GM12878 (cell line): ENCODE measurements around the gene SLC25A42. TPM values are rescaled to one million over a fixed set of nuclear protein-coding genes. Genes with fewer than 3 reads are reported as not detected.

Experiments used
- ATAC-seq: fragments of 200-7000 bp; cut with Tn5 transposase; 3 replicates; pipeline ENCODE4 v1.9.1; 2020; ENCODE audit warnings: mild to moderate bottlenecking, moderate library complexity
- BruUV-seq: library from RNA; stranded (reverse); fragments of 400-500 nt; replicated peaks from 2 replicates; lab custom pipeline; 2021; lab: Mats Ljungman, UMichigan
- CTCF ChIA-PET: fragments of 300-600 bp; sonication (Branson Sonifier 250); formaldehyde crosslinking; extraction: SDS; loops from one replicate; lab custom pipeline; 2021; ENCODE audit warnings: inconsistent platforms; lab: Yijun Ruan, JAX
- POLR2A ChIA-PET: fragments of 350-600 bp; formaldehyde crosslinking; extraction: SDS; loops from one replicate; lab custom pipeline; 2021; ENCODE audit warnings: inconsistent platforms; lab: Charles Lee
- RAD21 ChIA-PET: fragments of 300-600 bp; sonication (Branson Sonifier 250); formaldehyde crosslinking; loops from one replicate; lab custom pipeline; 2023; ENCODE audit warnings: antibody characterized with exemption; ENCODE audit not compliant: unreplicated experiment; lab: Charles Lee
- SMC1A ChIA-PET: fragments of 300-600 bp; sonication (Branson Sonifier 250); formaldehyde crosslinking; loops from one replicate; lab custom pipeline; 2023; ENCODE audit not compliant: unreplicated experiment, uncharacterized antibody; lab: Charles Lee
- DNase-seq: peaks from one replicate; pipeline ENCODE4 v3.0.0-alpha.2; 2011; ENCODE audit warnings: low read depth, low spot score
- FAIRE-seq: peaks from 3 replicates; lab custom pipeline; 2011; peaks lifted over from hg19 to GRCh38; lab: Jason Lieb, UNC
- H2AFZ ChIP-seq: 2 replicates; pipeline ENCODE4 v1.6.0; 2011; ENCODE audit warnings: low read depth, low read length, control low read depth; ENCODE audit not compliant: control insufficient read depth
- H3K27ac ChIP-seq: 2 replicates; pipeline ENCODE4 v1.5.1; 2011; ENCODE audit warnings: control low read depth; ENCODE audit not compliant: control insufficient read depth, insufficient read depth
- H3K27me3 ChIP-seq, 2 experiments: replicated peaks in 1 of 2; 2 replicates each; pipeline versions ENCODE4 v1.6.0 to v1.6.1; 2011; ENCODE audit warnings: low read length in 1 of 2; ENCODE audit not compliant: control insufficient read depth in 2 of 2, insufficient read depth in 2 of 2
- H3K36me3 ChIP-seq, 2 experiments: 2 replicates each; pipeline ENCODE4 v1.5.1; 2011; ENCODE audit warnings: low read length in 1 of 2; ENCODE audit not compliant: control insufficient read depth in 2 of 2, insufficient read depth in 2 of 2
- H3K4me1 ChIP-seq: 2 replicates; pipeline ENCODE4 v1.6.1; 2011; ENCODE audit warnings: mild to moderate bottlenecking, low read length, moderate library complexity, mixed read lengths; ENCODE audit not compliant: control insufficient read depth, insufficient read depth
- H3K4me2 ChIP-seq: 2 replicates; pipeline ENCODE4 v1.6.0; 2011; ENCODE audit warnings: control low read depth; ENCODE audit not compliant: control insufficient read depth, insufficient read depth
- H3K4me3 ChIP-seq: fragments of 200-600 bp; sonication (generic); 2 replicates; pipeline ENCODE4 v1.5.1; 2016
- H3K79me2 ChIP-seq: 2 replicates; pipeline ENCODE4 v1.6.0; 2011; ENCODE audit warnings: low read length; ENCODE audit not compliant: control insufficient read depth, insufficient read depth
- H3K9ac ChIP-seq: 2 replicates; pipeline ENCODE4 v1.8.0; 2011; ENCODE audit warnings: low read length, control low read depth, mixed read lengths; ENCODE audit not compliant: control insufficient read depth, insufficient read depth
- H3K9me3 ChIP-seq: replicated peaks from 3 replicates; pipeline ENCODE4 v1.5.1; 2011; ENCODE audit warnings: mild to moderate bottlenecking, low read length; ENCODE audit not compliant: control insufficient read depth, insufficient read depth
- H4K20me1 ChIP-seq: 2 replicates; pipeline ENCODE4 v1.6.0; 2011; ENCODE audit not compliant: control insufficient read depth, insufficient read depth
- ASH2L ChIP-seq: fragments of 300-600, 200-600 bp; sonication (generic); IDR thresholded peaks from 2 replicates; pipeline ENCODE4 v1.6.1; 2017; ENCODE audit warnings: low read depth, mild to moderate bottlenecking, borderline replicate concordance
- CEBPZ ChIP-seq: fragments of 150-350 bp; IDR thresholded peaks from 2 replicates; pipeline ENCODE4 v1.6.1; 2016; ENCODE audit warnings: low read depth, low read length
- MTA3 ChIP-seq: IDR thresholded peaks from 2 replicates; pipeline ENCODE4 v1.6.1; 2012; ENCODE audit warnings: low read length, inconsistent platforms, borderline replicate concordance
- WGBS: methylation state at CpG from one replicate; pipeline ENCODE4 v1.1.6; 2016; ENCODE audit warnings: low lambda C conversion rate; ENCODE audit not compliant: insufficient replicate concordance, insufficient coverage; ENCODE audit errors: missing lambda C conversion rate; 5-methylcytosine and 5-hydroxymethylcytosine counted together
- in situ Hi-C: fragments of 300-500 bp; cut with MboI; formaldehyde crosslinking; loops from 9 replicates; pipeline ENCODE4 v1.14.3; 2018; ENCODE audit warnings: mixed read lengths
- intact Hi-C: fragments of 100-400 bp; cut with micrococcal nuclease; formaldehyde crosslinking; loops from one replicate; pipeline ENCODE4 v1.14.2; 2022; ENCODE audit not compliant: unreplicated experiment
- polyA plus RNA-seq, 11 experiments: library from polyadenylated mRNA; depleted of rRNA in 4 of 11; unstranded in 6 of 11; stranded (reverse) in 5 of 11; fragments of >200 nt; fragmentation: Nextera tagmentation in 4 of 11; fragmentation: Illumina TruSeq in 1 of 11; extraction: Ambion mirVana in 4 of 11; extraction: Trizol in 1 of 11; gene quantifications; 1 replicate in 1 of 11; 2 replicates in 10 of 11; pipeline versions ENCODE4 v1.2.1 to v1.2.3, GENCODE V29; 2011 to 2016; ENCODE audit warnings: inconsistent platforms in 2 of 11, missing spikeins in 2 of 11, low read depth in 1 of 11
- total RNA-seq, 4 experiments: library from RNA; depleted of rRNA in 3 of 4; stranded (reverse); fragments of >200 nt in 3 of 4; fragmentation: Illumina TruSeq in 1 of 4; extraction: Trizol in 1 of 4; gene quantifications; 2 replicates each; pipeline versions ENCODE4 v1.2.1 to v1.2.3, GENCODE V29; 2013 to 2021

Gene SLC25A42
- total and polyA plus RNA-seq, 10 of the 15 experiments (the other 5 are each of a cell fraction or from before 2014, with no cell fraction given), result 0.24 to 19.2 (median 9.6) TPM

GRCh38 chr19:19119325-19120237 is 55.8 kb downstream of the SLC25A42 start (continued):
- TF ChIP-seq CEBPZ, result no peak

- no peak overlapping the region for H3K27ac ChIP-seq
- H3K79me2 ChIP-seq, result no peaks in the 10 kb centered on the region
- peaks cover 0 to 2% of the 10 kb centered on the region in 2 experiments; a peak in 1 of 4 replicates for H3K36me3 ChIP-seq
- ATAC-seq (peak; percentile 28), FAIRE-seq (no peak), DNase-seq (no peak)
- no peaks in the 10 kb centered on the region for H4K20me1 ChIP-seq
- H3K4me2 ChIP-seq, result no peak overlapping the region
- no peaks in the 10 kb centered on the region for H3K4me1 ChIP-seq
- no peaks in the 10 kb centered on the region for H3K9me3 ChIP-seq
- ChIA-PET SMC1A (no interaction called here), POLR2A (no interaction called here), CTCF (no interaction called here), RAD21 (no interaction called here)
- in situ Hi-C loops, result no loop called here
- no peak overlapping the region for H2AFZ ChIP-seq
- no peaks in the 10 kb centered on the region for H3K27me3 ChIP-seq
- WGBS, result 95% methylated on average over 30 of the region's 39 CpGs
- no peak overlapping the region for H3K9ac ChIP-seq
- TF ChIP-seq ASH2L (no peak), MTA3 (no peak)
- no peak overlapping the region for H3K4me3 ChIP-seq
- intact Hi-C loops, result no loop called here
- no TSS peak for BruUV-seq
These were observed 56.8 kb downstream of the SLC25A42 start for GRCh38 chr19:19120308-19121231.
